ENCODE measurements around the gene GRPEL2.

DNA sequence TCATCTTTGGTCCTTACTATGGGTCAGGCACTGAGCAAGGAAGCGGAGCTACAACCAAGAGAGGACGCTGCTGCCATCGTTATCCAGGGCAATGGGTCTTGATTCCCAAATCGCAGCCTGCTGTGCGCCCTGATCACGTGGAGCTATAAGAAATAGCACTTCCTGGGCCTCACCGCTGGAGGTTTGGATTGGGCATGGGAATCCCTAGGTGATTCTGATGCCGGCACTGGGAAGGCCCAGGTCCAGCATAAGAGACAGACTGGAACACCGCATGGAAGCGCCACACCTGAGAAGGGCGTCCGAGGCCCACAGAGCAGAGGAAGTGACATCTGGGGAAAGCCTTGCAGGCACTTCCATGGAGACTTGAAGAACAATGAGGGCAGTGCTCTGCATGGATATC, 30.8 kb downstream of the GRPEL2 start:
- TF ChIP-seq, protein P1, sequence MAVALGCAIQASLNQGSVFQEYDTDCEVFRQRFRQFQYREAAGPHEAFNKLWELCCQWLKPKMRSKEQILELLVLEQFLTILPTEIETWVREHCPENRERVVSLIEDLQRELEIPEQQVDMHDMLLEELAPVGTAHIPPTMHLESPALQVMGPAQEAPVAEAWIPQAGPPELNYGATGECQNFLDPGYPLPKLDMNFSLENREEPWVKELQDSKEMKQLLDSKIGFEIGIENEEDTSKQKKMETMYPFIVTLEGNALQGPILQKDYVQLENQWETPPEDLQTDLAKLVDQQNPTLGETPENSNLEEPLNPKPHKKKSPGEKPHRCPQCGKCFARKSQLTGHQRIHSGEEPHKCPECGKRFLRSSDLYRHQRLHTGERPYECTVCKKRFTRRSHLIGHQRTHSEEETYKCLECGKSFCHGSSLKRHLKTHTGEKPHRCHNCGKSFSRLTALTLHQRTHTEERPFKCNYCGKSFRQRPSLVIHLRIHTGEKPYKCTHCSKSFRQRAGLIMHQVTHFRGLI (tag by site-specific recombination; IDR thresholded peaks at IDR 0.05): no peak
- TF ChIP-seq ZNF558 (tag by site-specific recombination; IDR thresholded peaks at IDR 0.05): no peak
- TF ChIP-seq MZF1 (tag by site-specific recombination; IDR thresholded peaks at IDR 0.05; ENCODE audit: borderline replicate concordance): no peak
- TF ChIP-seq, protein P2, sequence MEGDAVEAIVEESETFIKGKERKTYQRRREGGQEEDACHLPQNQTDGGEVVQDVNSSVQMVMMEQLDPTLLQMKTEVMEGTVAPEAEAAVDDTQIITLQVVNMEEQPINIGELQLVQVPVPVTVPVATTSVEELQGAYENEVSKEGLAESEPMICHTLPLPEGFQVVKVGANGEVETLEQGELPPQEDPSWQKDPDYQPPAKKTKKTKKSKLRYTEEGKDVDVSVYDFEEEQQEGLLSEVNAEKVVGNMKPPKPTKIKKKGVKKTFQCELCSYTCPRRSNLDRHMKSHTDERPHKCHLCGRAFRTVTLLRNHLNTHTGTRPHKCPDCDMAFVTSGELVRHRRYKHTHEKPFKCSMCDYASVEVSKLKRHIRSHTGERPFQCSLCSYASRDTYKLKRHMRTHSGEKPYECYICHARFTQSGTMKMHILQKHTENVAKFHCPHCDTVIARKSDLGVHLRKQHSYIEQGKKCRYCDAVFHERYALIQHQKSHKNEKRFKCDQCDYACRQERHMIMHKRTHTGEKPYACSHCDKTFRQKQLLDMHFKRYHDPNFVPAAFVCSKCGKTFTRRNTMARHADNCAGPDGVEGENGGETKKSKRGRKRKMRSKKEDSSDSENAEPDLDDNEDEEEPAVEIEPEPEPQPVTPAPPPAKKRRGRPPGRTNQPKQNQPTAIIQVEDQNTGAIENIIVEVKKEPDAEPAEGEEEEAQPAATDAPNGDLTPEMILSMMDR (tag by site-specific recombination; IDR thresholded peaks at IDR 0.05): no peak
- no peak for TF ChIP-seq ZNF549 (tag by site-specific recombination; IDR thresholded peaks at IDR 0.05)
- no peak for TF ChIP-seq ZFP41 (tag by site-specific recombination; IDR thresholded peaks at IDR 0.05; ENCODE audit: borderline replicate concordance)
- TF ChIP-seq, protein P3, sequence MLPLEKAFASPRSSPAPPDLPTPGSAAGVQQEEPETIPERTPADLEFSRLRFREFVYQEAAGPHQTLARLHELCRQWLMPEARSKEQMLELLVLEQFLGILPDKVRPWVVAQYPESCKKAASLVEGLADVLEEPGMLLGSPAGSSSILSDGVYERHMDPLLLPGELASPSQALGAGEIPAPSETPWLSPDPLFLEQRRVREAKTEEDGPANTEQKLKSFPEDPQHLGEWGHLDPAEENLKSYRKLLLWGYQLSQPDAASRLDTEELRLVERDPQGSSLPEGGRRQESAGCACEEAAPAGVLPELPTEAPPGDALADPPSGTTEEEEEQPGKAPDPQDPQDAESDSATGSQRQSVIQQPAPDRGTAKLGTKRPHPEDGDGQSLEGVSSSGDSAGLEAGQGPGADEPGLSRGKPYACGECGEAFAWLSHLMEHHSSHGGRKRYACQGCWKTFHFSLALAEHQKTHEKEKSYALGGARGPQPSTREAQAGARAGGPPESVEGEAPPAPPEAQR (tag by site-specific recombination; IDR thresholded peaks at IDR 0.05): no peak
- TF ChIP-seq WT1 (tag by site-specific recombination; IDR thresholded peaks at IDR 0.05): no peak
- TF ChIP-seq, protein P4, sequence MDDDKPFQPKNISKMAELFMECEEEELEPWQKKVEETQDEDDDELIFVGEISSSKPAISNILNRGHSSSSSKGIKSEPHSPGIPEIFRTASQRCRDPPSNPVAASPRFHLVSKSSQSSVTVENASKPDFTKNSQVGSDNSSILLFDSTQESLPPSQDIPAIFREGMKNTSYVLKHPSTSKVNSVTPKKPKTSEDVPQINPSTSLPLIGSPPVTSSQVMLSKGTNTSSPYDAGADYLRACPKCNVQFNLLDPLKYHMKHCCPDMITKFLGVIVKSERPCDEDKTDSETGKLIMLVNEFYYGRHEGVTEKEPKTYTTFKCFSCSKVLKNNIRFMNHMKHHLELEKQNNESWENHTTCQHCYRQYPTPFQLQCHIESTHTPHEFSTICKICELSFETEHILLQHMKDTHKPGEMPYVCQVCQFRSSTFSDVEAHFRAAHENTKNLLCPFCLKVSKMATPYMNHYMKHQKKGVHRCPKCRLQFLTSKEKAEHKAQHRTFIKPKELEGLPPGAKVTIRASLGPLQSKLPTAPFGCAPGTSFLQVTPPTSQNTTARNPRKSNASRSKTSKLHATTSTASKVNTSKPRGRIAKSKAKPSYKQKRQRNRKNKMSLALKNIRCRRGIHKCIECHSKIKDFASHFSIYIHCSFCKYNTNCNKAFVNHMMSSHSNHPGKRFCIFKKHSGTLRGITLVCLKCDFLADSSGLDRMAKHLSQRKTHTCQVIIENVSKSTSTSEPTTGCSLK (tag by site-specific recombination; IDR thresholded peaks at IDR 0.05): no peak
- TF ChIP-seq ZNF274 (IDR thresholded peaks at IDR 0.05; ENCODE audit: low read length): no peak
- no peak for TF ChIP-seq ZNF274 (tag by site-specific recombination; IDR thresholded peaks at IDR 0.05; ENCODE audit: borderline replicate concordance)
- no peak for TF ChIP-seq ZBTB8A (tag by site-specific recombination; IDR thresholded peaks at IDR 0.05)
- TF ChIP-seq ZNF530 (tag by site-specific recombination; IDR thresholded peaks at IDR 0.05; ENCODE audit: low read depth): no peak
- TF ChIP-seq ZNF121 (tag by site-specific recombination; IDR thresholded peaks at IDR 0.05): no peak
- no peak for TF ChIP-seq KLF10 (tag by site-specific recombination; IDR thresholded peaks at IDR 0.05)
